ENCODE measurements around the gene TMEM223. TPM values are rescaled to one million over a fixed set of nuclear protein-coding genes. Genes with fewer than 3 reads are reported as not detected.

Gene TMEM223
- polyA plus RNA-seq, 1 donor (not counting 4 experiments of a cell fraction or from before 2014, with no cell fraction given): 11.0 TPM

DNA sequence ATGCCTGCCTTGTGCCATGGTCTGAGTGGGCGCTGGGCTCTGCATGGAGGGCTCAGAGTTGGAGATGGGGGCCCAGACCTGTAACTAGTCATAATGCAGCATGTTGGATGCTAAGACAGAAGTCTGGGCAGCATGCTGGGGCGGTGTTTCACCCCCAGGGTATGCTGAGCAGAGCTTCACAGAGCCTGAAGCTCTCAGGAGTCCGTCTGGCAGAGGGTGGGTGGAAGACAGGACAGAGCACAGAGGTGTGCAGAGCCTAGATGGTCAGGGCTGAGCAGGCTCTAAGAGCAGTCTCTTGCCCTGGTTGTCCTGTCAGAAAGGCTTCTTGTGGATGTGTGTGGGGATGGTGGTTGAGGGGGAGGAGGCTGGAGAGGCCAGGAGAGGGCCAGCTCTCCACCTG, 13.4 kb downstream of the TMEM223 start:
- Histone ChIP-seq H3K4me2 (ENCODE audit: control insufficient read depth, extremely low read depth, insufficient read depth, low read depth, low read length) (no peak overlapping the region), H3K27me3 (ENCODE audit: control insufficient read depth, extremely low read depth, insufficient read depth, low read length) (no peaks in the 10 kb centered on the region), H3K27ac (ENCODE audit: control insufficient read depth, insufficient read depth, low read length) (no peak overlapping the region), H4K20me1 (ENCODE audit: control insufficient read depth, extremely low read depth, insufficient read depth, low read length) (no peaks in the 10 kb centered on the region), H2AFZ (ENCODE audit: control insufficient read depth, low read length) (no peak overlapping the region), H3K9me3 (ENCODE audit: control insufficient read depth, low read depth, low read length) (no peaks in the 10 kb centered on the region), H3K36me3 (ENCODE audit: control insufficient read depth in 2 of 2, extremely low read depth in 1 of 2, insufficient read depth in 2 of 2, low read length in 2 of 2) (peaks cover 10 to 12% of the 10 kb centered on the region in 2 experiments), H3K4me3 (ENCODE audit: control insufficient read depth in 2 of 3, extremely low read depth in 1 of 3, insufficient read depth in 2 of 3, low read depth in 1 of 3, low read length in 3 of 3) (no peak overlapping the region), H3K4me1 (ENCODE audit: control insufficient read depth, extremely low read depth, insufficient read depth, low read length) (peaks cover 2% of the 10 kb centered on the region), H3K9me1 (ENCODE audit: control insufficient read depth, extremely low read depth, insufficient read depth, low read length) (no peaks in the 10 kb centered on the region), H3K79me2 (ENCODE audit: control insufficient read depth, insufficient read depth, low read length) (peaks cover 4% of the 10 kb centered on the region), H3K9ac (ENCODE audit: control insufficient read depth, extremely low read depth, insufficient read depth, low read length) (no peak overlapping the region)
- DNase-seq (ENCODE audit: low read depth, low spot score): no peak
- TF ChIP-seq, protein P1, sequence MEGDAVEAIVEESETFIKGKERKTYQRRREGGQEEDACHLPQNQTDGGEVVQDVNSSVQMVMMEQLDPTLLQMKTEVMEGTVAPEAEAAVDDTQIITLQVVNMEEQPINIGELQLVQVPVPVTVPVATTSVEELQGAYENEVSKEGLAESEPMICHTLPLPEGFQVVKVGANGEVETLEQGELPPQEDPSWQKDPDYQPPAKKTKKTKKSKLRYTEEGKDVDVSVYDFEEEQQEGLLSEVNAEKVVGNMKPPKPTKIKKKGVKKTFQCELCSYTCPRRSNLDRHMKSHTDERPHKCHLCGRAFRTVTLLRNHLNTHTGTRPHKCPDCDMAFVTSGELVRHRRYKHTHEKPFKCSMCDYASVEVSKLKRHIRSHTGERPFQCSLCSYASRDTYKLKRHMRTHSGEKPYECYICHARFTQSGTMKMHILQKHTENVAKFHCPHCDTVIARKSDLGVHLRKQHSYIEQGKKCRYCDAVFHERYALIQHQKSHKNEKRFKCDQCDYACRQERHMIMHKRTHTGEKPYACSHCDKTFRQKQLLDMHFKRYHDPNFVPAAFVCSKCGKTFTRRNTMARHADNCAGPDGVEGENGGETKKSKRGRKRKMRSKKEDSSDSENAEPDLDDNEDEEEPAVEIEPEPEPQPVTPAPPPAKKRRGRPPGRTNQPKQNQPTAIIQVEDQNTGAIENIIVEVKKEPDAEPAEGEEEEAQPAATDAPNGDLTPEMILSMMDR (optimal IDR thresholded peaks at IDR 0.05 in 1 of 3, IDR thresholded peaks at IDR 0.05 in 1 of 3, conservative IDR thresholded peaks at IDR 0.05 in 1 of 3; ENCODE audit: extremely low read depth in 1 of 3, insufficient read depth in 2 of 3, low read length in 3 of 3): no peak
- no peak for TF ChIP-seq EZH2 (IDR thresholded peaks at IDR 0.05; ENCODE audit: low read length)
- no peak for FAIRE-seq
- dilution Hi-C loops (cut with MboI; ENCODE audit: extremely low pct_ligation_motif_present, low sequenced_read_pairs): no loop called here

DNA sequence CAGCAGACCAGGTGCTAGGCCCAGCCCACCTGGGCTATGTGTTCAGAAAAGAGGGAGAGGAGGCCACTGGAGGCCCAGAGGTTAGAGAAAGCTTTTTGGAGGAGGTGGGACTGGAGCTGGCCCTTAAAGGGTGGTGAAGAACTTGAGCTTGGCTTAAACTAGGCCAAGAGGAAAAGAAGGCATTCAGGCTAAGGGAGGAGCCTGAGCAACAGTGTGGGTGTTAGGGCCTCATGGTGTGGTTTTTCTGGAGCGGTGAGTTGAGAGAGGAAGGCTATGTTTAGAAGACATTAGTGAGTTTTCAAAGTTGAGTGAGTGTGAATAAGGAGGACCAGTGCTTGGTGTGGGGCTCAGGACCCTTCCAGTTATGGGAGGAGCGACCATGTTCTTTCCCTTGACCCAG, 14.4 kb downstream of the TMEM223 start:
- Histone ChIP-seq H2AFZ (ENCODE audit: control insufficient read depth, low read length) (no peak overlapping the region), H3K4me2 (ENCODE audit: control insufficient read depth, extremely low read depth, insufficient read depth, low read depth, low read length) (no peak overlapping the region), H3K27ac (ENCODE audit: control insufficient read depth, insufficient read depth, low read length) (no peak overlapping the region), H3K27me3 (ENCODE audit: control insufficient read depth, extremely low read depth, insufficient read depth, low read length) (no peaks in the 10 kb centered on the region), H3K36me3 (ENCODE audit: control insufficient read depth in 2 of 2, extremely low read depth in 1 of 2, insufficient read depth in 2 of 2, low read length in 2 of 2) (peaks cover 10 to 12% of the 10 kb centered on the region in 2 experiments), H3K79me2 (ENCODE audit: control insufficient read depth, insufficient read depth, low read length) (peaks cover 6% of the 10 kb centered on the region), H3K9me1 (ENCODE audit: control insufficient read depth, extremely low read depth, insufficient read depth, low read length) (no peaks in the 10 kb centered on the region), H3K4me3 (ENCODE audit: control insufficient read depth in 2 of 3, extremely low read depth in 1 of 3, insufficient read depth in 2 of 3, low read depth in 1 of 3, low read length in 3 of 3) (no peak overlapping the region), H4K20me1 (ENCODE audit: control insufficient read depth, extremely low read depth, insufficient read depth, low read length) (no peaks in the 10 kb centered on the region), H3K9ac (ENCODE audit: control insufficient read depth, extremely low read depth, insufficient read depth, low read length) (no peak overlapping the region), H3K9me3 (ENCODE audit: control insufficient read depth, low read depth, low read length) (no peaks in the 10 kb centered on the region), H3K4me1 (ENCODE audit: control insufficient read depth, extremely low read depth, insufficient read depth, low read length) (peaks cover 2% of the 10 kb centered on the region)
- dilution Hi-C loops (cut with MboI; ENCODE audit: extremely low pct_ligation_motif_present, low sequenced_read_pairs): no loop called here
- FAIRE-seq (no peak), DNase-seq (ENCODE audit: low read depth, low spot score) (no peak)
- TF ChIP-seq, protein P1 (optimal IDR thresholded peaks at IDR 0.05 in 1 of 3, IDR thresholded peaks at IDR 0.05 in 1 of 3, conservative IDR thresholded peaks at IDR 0.05 in 1 of 3; ENCODE audit: extremely low read depth in 1 of 3, insufficient read depth in 2 of 3, low read length in 3 of 3): no peak
- TF ChIP-seq EZH2 (IDR thresholded peaks at IDR 0.05; ENCODE audit: low read length): no peak
